Stimulated activated CD4-positive, alpha-beta T cell treated with anti-CD3 and anti-CD28 coated beads, Interleukin-2, amount 100 ng/mL, for 4 hours (primary cell): ENCODE results near the gene PARVB.
"Not testable (repeated sequence)": the region's sequence is repeated elsewhere in the genome, so short reads cannot be mapped to it uniquely, and the experiment has no call there.

ENCODE experiments used
- DNase-seq: peaks from one replicate; pipeline ENCODE4 v3.0.0-alpha.2; 2020; ENCODE audit warnings: low read depth

The PARVB gene

GRCh38 chr22:43998679-43999264 is 25.3 kb upstream of the PARVB start:
- DNase-seq, result no peak

- no peak for DNase-seq
These were observed 24.7 kb upstream of the PARVB start for GRCh38 chr22:43999378-43999777.

GRCh38 chr22:44000123-44000522 is 24.0 kb upstream of the PARVB start:
- no peak for DNase-seq

- no peak for DNase-seq
These were observed 22.6 kb upstream of the PARVB start for GRCh38 chr22:44001521-44001920.

- no peak for DNase-seq
These were observed 21.8 kb upstream of the PARVB start for GRCh38 chr22:44002324-44002723.

GRCh38 chr22:44002997-44003396 is 21.1 kb upstream of the PARVB start:
- no peak for DNase-seq

- no peak for DNase-seq
These were observed 20.5 kb upstream of the PARVB start for GRCh38 chr22:44003405-44004103.

- no peak for DNase-seq
These were observed 20.0 kb upstream of the PARVB start for GRCh38 chr22:44004104-44004460.

GRCh38 chr22:44005524-44005923 is 18.6 kb upstream of the PARVB start:
- DNase-seq, result no peak

- no peak for DNase-seq
These were observed 11.9 kb upstream of the PARVB start for GRCh38 chr22:44012162-44012561.

GRCh38 chr22:44012591-44012990 is 11.5 kb upstream of the PARVB start:
- no peak for DNase-seq

- DNase-seq, result no peak
These were observed 9.9 kb upstream of the PARVB start for GRCh38 chr22:44014241-44014640.

- not testable (repeated sequence) for DNase-seq
These were observed 7.5 kb upstream of the PARVB start for GRCh38 chr22:44016586-44016985.

GRCh38 chr22:44018594-44018993 is 5.5 kb upstream of the PARVB start:
- no peak for DNase-seq

GRCh38 chr22:44019416-44019815 is 4.7 kb upstream of the PARVB start:
- no peak for DNase-seq

GRCh38 chr22:44019846-44020245 is 4.3 kb upstream of the PARVB start:
- no peak for DNase-seq

- no peak for DNase-seq
These were observed 3.1 kb upstream of the PARVB start for GRCh38 chr22:44020981-44021380.

- DNase-seq, result no peak
These were observed 456 bp upstream of the PARVB start for GRCh38 chr22:44023404-44024287.

GRCh38 chr22:44025171-44026065 is 1.3 kb downstream of the PARVB start:
- DNase-seq, result no peak

GRCh38 chr22:44026066-44026629 is 2.0 kb downstream of the PARVB start:
- DNase-seq, result no peak

GRCh38 chr22:44026630-44027511 is 2.8 kb downstream of the PARVB start:
- peak; percentile 31 for DNase-seq
